Activated CD8-positive, alpha-beta memory T cell treated with anti-CD3 and anti-CD28 coated beads, Interleukin-2, amount 50 U/mL, for 48 hours (primary cell): ENCODE results near the gene RBFOX2.
"Not testable (repeated sequence)": the region's sequence is repeated elsewhere in the genome, so short reads cannot be mapped to it uniquely, and the experiment has no call there.

Experiments used
- DNase-seq: peaks from one replicate; pipeline ENCODE4 v3.0.0-alpha.2; 2020

The RBFOX2 gene

GRCh38 chr22:35752006-35752862 lies 276.4 kb downstream of the RBFOX2 start:
- DNase-seq = no peak

GRCh38 chr22:35749808-35750207 lies 278.8 kb downstream of the RBFOX2 start:
- no peak for DNase-seq

GRCh38 chr22:35746946-35747703 lies 281.5 kb downstream of the RBFOX2 start:
- DNase-seq = no peak

DNA sequence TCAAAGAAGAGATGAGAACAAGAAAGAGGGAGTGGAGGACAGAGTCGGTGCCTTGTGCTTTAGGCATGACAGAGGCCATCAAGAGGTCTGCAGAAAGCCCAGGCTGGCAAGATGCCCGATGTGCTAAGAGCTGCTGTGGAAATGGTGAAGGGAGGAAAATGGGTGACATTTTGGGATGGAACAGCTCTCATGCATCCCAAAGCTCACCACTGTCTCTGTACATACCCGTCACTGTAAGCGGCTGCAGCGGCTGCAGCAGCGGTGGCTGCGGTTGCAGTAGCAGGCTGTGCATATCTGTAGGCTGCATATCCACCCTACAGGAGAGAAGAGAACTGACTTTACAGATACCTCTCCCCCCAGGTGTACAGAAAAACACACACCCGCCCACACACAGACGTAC lies 282.4 kb downstream of the RBFOX2 start:
- no peak for DNase-seq

GRCh38 chr22:35743326-35743860 lies 285.2 kb downstream of the RBFOX2 start:
- DNase-seq = no peak

DNA sequence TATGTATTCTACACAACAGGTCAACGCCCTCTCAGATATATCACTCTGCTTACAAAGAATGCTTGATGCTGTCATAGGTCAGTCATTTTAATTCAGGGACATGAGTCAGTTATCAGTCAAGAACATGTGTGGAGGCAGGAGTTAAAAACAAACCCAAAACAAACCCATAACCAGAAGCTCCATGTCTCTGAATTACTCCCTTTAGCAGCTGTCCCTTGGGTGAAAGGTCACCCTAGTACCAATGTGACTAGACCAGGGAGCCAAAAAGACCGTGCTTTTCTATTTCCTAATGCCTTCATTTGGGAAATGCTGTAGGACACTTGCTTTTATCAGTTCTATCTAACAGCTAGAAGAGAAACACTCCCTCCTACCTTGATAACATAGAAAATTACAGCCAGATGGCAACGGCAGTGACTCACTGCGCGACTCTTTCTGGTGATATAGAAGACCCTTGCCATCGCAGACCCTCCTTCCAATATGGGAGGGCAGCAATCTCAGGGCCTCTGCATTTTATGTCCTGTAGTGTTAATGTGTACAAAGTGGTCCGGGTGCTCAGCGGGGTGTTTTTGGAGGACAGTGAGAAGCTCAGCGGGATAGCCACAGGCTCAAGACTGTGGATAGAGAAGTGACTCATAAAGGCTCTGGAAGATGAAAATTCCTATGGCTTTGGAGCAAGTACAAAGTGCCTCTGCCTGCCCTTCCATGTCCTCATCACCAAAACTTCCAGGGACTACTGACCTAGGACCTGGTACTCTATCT lies 286.1 kb downstream of the RBFOX2 start:
- no peak for DNase-seq

DNA sequence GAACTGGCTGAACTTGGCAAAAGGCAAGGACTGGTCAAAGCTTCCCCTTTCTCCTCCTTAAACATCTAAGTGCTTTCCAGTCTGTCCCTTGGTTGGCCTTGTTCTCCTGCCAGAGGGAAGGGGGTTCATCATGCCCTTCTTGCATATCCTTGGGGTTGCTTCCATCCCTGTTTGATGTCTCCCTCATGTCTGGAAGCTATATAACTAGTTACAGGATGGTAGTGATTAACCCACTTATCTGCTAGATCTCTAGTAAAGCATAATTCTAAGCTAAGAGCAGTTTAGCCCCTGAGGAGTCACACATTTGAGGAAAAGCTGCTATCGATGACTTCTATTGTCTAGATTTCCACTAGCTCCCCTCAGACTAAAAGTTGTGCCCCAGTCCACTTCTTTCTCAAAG lies 288.0 kb downstream of the RBFOX2 start:
- DNase-seq = no peak

GRCh38 chr22:35739931-35740380 lies 288.7 kb downstream of the RBFOX2 start:
- DNase-seq = no peak

GRCh38 chr22:35739076-35739930 lies 289.3 kb downstream of the RBFOX2 start:
- no peak for DNase-seq

- not testable (repeated sequence) for DNase-seq
Measured at GRCh38 chr22:35737886-35738285, 290.7 kb downstream of the RBFOX2 start.

- DNase-seq = no peak
Measured at GRCh38 chr22:35736701-35737100, 291.9 kb downstream of the RBFOX2 start.

DNA sequence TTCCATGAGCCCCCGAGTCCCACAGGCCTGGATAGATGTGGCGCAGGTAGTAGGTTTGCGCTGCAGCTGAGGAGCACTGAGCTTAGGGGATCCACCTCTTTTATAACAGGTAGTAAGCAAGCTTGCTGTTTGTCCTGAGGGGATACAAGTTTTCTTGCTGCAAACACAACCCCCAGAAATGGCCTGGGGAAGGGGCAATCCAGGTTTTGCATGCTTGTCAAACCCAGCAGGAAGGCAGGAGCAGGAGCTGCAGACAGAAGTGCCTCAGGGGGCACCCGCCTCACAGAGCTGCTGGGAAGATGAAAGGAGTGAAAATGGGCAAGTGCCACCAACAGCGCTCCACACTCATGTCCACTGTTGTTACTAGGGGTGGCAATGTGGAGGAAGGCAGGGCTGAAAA lies 292.5 kb downstream of the RBFOX2 start:
- DNase-seq = no peak

- DNase-seq = no peak
Measured at GRCh38 chr22:35735542-35735941, 293.1 kb downstream of the RBFOX2 start.

DNA sequence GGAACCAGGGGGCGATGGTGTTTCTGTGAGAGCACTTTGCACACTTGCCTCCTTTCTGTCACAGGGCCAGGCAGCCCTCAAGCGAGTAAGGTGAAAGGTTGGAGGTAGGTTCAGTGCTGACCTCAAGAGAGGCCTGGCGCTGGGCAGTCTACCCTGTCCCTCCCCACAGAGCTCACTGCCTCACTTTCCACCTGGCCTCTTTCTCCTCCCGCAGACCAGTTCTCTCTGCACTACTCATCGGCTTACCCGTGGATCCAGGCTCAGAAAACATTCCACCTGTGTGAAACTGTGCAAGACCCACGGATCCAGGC lies 294.2 kb downstream of the RBFOX2 start:
- no peak for DNase-seq

DNA sequence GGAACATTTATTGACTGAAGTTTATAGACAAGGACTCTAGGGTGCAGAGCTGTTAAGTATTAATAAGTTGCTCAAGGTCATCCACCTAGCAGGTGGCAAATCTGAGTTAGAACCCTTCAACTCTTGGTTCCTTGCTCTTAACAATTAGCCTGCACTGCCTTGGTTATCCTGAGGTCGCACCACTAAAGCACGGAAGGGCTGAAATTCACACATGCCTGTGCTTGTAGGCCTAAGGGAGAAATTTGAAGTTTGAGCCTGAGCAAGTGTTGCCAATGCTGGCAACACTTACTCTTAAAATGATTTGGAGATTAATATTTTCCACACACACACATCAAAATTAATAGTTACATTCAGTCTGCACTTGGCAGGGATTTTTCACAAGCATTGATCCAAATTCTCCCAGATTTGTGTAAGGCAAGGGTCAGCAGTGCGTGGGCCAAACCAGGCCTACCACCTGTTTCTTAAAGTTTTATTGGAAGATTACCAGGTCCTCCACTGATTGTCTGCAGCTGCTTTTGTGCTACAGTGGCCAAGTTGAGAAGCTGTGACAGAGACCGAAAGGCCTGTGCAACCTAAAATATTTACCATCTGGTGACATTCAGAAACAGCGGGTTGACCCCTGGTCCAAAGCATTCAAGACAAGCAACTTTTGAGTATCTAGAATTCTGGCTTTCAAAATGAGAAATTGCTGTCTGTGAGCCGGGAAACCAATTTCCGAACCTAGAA lies 294.7 kb downstream of the RBFOX2 start:
- DNase-seq = no peak

- peak; percentile 3 for DNase-seq
Measured at GRCh38 chr22:35733036-35733435, 295.6 kb downstream of the RBFOX2 start.

DNA sequence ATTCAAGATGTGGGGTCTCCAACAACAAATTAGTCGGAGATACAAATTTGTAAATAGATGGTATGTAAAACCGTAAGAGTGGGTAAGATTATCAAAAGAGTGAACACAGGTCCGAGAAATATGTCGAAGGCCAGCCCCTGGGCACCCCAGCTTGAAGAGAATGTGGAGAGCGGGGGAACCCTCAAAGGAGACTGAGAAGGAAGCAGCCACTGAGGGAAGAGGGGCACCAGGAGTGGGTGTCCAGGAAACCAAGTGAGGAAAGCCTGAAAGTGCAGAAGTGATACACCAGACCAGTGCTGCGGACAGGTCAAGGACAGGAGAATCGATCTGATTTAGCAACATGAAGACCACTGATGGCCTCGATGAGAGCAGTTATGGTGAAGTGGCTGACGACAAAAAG lies 296.5 kb downstream of the RBFOX2 start:
- DNase-seq = no peak

DNA sequence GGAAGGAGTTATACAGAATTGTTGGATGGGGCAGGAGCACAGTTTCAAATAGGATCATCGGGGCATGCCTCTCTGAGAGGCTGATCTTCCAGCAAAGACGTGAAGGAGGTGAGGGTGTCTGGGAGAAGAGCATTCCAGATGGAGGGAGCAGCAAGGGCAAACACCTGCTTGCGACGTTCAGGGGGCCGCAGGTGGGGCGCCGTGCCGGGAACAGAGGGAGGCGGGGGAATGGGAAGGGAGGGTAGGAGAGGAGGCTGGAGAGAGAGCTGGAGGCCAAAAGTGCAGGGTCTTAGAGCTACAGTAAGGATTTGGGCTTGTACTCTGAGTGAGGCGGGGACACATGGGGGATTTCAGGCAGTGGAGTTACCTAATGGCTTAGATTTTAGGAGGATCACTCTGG lies 297.3 kb downstream of the RBFOX2 start:
- peak; percentile 1 for DNase-seq

GRCh38 chr22:35729309-35729698 lies 299.3 kb downstream of the RBFOX2 start:
- DNase-seq = no peak

DNA sequence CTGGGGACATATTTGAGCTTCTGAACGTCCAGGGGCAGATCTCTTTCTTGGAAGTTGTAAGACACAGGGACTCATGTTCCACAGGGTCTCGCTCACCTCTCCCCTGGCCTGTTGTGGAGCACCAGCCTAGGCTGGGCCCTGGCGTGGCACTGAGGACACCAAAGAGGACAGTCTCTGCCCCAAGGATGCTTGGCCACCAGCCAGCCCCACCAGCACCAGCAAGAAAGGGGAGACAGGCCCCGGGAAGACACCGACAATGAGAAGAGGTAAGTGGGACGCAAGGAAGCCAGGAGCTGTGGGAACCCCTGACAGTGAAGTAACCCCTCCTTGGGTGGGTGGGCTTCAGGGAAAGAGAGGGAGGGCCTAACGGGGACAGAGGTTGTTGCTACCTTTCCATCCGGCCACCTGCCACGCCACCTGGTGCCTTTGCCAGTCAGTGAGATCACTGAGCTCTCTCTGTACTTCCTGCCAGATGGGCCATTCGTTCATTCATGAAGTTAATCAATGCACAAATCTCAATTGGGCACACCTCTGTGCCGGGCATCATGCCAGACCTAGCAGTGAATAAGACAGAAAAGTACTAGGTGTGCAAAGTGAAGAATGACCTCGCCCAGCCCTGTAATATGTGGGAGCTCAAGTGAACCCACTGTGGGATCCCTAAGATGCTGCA lies 299.9 kb downstream of the RBFOX2 start:
- DNase-seq = no peak

DNA sequence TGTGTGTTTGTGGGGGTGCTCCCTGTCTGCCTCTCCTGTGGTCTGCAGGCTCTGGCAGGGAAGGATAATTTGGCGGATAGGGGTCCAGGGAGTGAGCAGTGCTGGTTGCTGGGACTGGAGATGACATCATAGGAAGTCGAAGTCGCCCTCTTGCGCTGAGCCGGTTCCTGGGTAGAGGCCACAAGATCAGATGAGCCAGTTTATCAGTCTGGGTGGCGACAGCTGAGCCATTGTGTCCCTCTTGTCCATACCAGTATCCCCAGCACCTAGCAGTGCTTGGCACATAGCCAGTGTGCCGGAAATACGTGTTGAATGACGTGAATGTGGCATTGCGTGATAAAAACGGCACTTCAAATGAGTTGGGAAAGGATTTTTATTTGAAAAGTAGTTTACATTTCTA lies 301.2 kb downstream of the RBFOX2 start:
- DNase-seq = no peak
